ENCODE results near the gene CELA2A. TPM values are rescaled to one million over a fixed set of nuclear protein-coding genes. Genes with fewer than 3 reads are reported as not detected.
A peak's percentile ranks its signal among the peaks of the same experiment; 100 is the strongest.
"Not testable (repeated sequence)": the region's sequence is repeated elsewhere in the genome, so short reads cannot be mapped to it uniquely, and the experiment has no call there.

CELA2A gene
- total RNA-seq, 5 donors from 2014 or later (not counting 1 experiment from before 2014, with no cell fraction given): 1.3 to 1.8 (median 1.5) TPM; not detected in 2

DNA sequence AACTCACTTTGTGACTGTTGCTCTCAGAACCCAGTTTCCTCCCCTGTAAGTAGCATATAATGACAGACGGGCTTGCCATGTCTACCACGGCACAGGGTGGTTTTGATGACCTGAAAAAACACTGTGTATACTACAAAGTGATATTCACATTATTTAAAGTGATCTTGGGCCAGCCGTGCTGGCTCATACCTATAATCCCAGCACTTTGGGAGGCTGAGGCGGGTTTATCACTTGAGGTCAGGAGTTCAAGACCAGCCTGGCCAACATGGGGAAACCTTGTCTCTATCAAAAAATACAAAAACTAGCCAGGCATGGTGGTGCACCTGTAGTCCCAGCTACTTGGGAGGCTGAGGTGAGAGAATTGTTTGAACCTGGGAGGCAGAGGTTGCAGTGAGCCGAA lies 58.0 kb downstream of the CELA2A start:
- Mint-ChIP-seq H3K27ac (peak overlapping the region in 1 of 2 donors; percentile 56), H3K36me3 (peaks cover 59% of the 10 kb centered on the region), H3K4me1 (peaks cover 18 to 33% (median 24%) of the 10 kb centered on the region in 3 donors)
- H3K4me3 Mint-ChIP-seq; H3K27me3 ChIP-seq (replicated peaks in 1 of 2; ENCODE audit: control insufficient read depth in 2 of 2, extremely low read depth in 1 of 2, insufficient read depth in 2 of 2, low read length in 1 of 2); ATAC-seq (replicated peaks in 1 of 4); H3K9me3 ChIP-seq; H3K4me3 ChIP-seq (ENCODE audit: control insufficient read depth in 1 of 2, extremely low read depth in 1 of 2, low read length in 1 of 2); H3K9me3 Mint-ChIP-seq; H3K27ac ChIP-seq (ENCODE audit: low read length); H3K4me1 ChIP-seq (ENCODE audit: control insufficient read depth in 1 of 2, extremely low read depth in 1 of 2, insufficient read depth in 2 of 2, low read length in 2 of 2); H3K36me3 ChIP-seq (ENCODE audit: control insufficient read depth in 2 of 2, extremely low read depth in 1 of 2, insufficient read depth in 1 of 2, low read length in 1 of 2); DNase-seq; H3K27me3 Mint-ChIP-seq; POLR2A ChIA-PET; CTCF ChIA-PET: not testable (repeated sequence)
- WGBS (ENCODE audit: insufficient coverage): 100% methylated on average over 1 of the region's 5 CpGs

- Histone ChIP-seq H3K4me3 (ENCODE audit: control insufficient read depth in 1 of 2, extremely low read depth in 1 of 2, low read length in 1 of 2) (no peak overlapping the region), H3K36me3 (ENCODE audit: control insufficient read depth in 2 of 2, extremely low read depth in 1 of 2, insufficient read depth in 1 of 2, low read length in 1 of 2) (peaks cover 3 to 6% of the 10 kb centered on the region in 2 donors), H3K27me3 (replicated peaks in 1 of 2; ENCODE audit: control insufficient read depth in 2 of 2, extremely low read depth in 1 of 2, insufficient read depth in 2 of 2, low read length in 1 of 2) (no peaks in the 10 kb centered on the region), H3K27ac (ENCODE audit: low read length) (no peak overlapping the region), H3K9me3 (no peaks in the 10 kb centered on the region), H3K4me1 (ENCODE audit: control insufficient read depth in 1 of 2, extremely low read depth in 1 of 2, insufficient read depth in 2 of 2, low read length in 2 of 2) (peaks cover 2 to 7% of the 10 kb centered on the region in 2 experiments)
- Mint-ChIP-seq H3K4me1 (peaks cover 18 to 35% (median 24%) of the 10 kb centered on the region in 3 donors), H3K36me3 (peaks cover 59% of the 10 kb centered on the region), H3K27me3 (no peaks in the 10 kb centered on the region), H3K9me3 (no peaks in the 10 kb centered on the region), H3K4me3 (no peak overlapping the region), H3K27ac (peak overlapping the region; percentile 5 to 22)
- ChIA-PET POLR2A (no interaction called here), CTCF (no interaction called here)
- DNase-seq (no peak), ATAC-seq (replicated peaks in 1 of 4) (no peak)
- WGBS (ENCODE audit: insufficient coverage): 10% methylated on average over 1 of the region's 2 CpGs
These were observed 58.6 kb downstream of the CELA2A start for GRCh38 chr1:15515022-15515663.

GRCh38 chr1:15519625-15520024 lies 63.1 kb downstream of the CELA2A start:
- no peak overlapping the region for H3K27ac Mint-ChIP-seq
- H3K36me3 ChIP-seq (ENCODE audit: control insufficient read depth in 2 of 2, extremely low read depth in 1 of 2, insufficient read depth in 1 of 2, low read length in 1 of 2): peaks cover 2 to 3% of the 10 kb centered on the region in 2 donors
- peaks cover 34% of the 10 kb centered on the region for H3K36me3 Mint-ChIP-seq
- no peaks in the 10 kb centered on the region for H3K27me3 Mint-ChIP-seq
- H3K4me1 ChIP-seq (ENCODE audit: control insufficient read depth in 1 of 2, extremely low read depth in 1 of 2, insufficient read depth in 2 of 2, low read length in 2 of 2): peaks cover 8 to 20% of the 10 kb centered on the region in 2 experiments
- no peaks in the 10 kb centered on the region for H3K27me3 ChIP-seq (replicated peaks in 1 of 2; ENCODE audit: control insufficient read depth in 2 of 2, extremely low read depth in 1 of 2, insufficient read depth in 2 of 2, low read length in 1 of 2)
- peaks cover 29 to 47% (median 37%) of the 10 kb centered on the region in 3 donors for H3K4me1 Mint-ChIP-seq
- no peaks in the 10 kb centered on the region for H3K9me3 ChIP-seq
- DNase-seq (no peak), ATAC-seq (replicated peaks in 1 of 4) (no peak)
- no peaks in the 10 kb centered on the region for H3K9me3 Mint-ChIP-seq
- CTCF ChIA-PET: no interaction called here
- no peak overlapping the region for H3K27ac ChIP-seq (ENCODE audit: low read length)
- WGBS (ENCODE audit: insufficient coverage): 93% methylated on average over 2 of the region's 3 CpGs
- no peak overlapping the region for H3K4me3 ChIP-seq (ENCODE audit: control insufficient read depth in 1 of 2, extremely low read depth in 1 of 2, low read length in 1 of 2)
- no peak overlapping the region for H3K4me3 Mint-ChIP-seq
- POLR2A ChIA-PET: no interaction called here

DNA sequence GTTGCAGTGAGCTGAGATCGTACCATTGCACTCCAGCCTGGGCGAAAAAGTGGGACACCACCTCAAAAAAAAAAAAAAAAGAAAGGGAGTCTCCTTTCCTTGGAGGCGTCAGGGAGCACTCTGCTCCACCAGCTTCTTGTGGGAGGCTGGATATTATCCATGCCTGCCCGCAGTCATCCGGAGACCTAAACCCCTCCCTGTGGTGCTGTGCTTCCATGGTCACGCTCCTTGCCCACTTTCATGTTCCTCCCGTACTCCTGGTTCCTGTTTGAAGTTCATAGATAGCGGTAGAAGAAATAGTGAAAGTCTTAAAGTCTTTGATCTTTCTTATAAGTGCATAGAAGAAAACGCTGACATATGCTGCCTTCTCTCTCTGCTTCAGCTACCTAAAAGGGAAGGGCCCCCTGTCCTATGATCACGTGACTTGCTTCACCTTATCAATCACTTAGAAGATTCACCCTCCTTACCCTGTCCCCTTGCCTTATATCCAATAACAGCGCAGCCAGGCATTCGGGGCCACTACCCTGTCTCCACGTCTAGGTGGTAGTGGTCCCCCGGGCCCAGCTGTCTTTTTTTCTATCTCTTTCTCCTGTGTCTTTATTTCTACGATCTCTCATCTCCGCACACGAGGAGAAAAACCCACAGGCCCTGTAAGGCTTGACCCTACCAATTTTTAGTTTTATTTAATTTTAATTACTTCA lies 64.8 kb downstream of the CELA2A start:
- H3K9me3 ChIP-seq; POLR2A ChIA-PET; CTCF ChIA-PET; H3K9me3 Mint-ChIP-seq; H3K4me3 ChIP-seq (ENCODE audit: control insufficient read depth in 1 of 2, extremely low read depth in 1 of 2, low read length in 1 of 2); ATAC-seq (replicated peaks in 1 of 4); H3K27ac ChIP-seq (ENCODE audit: low read length); H3K27me3 Mint-ChIP-seq; H3K4me3 Mint-ChIP-seq; H3K36me3 ChIP-seq (ENCODE audit: control insufficient read depth in 2 of 2, extremely low read depth in 1 of 2, insufficient read depth in 1 of 2, low read length in 1 of 2); H3K27me3 ChIP-seq (replicated peaks in 1 of 2; ENCODE audit: control insufficient read depth in 2 of 2, extremely low read depth in 1 of 2, insufficient read depth in 2 of 2, low read length in 1 of 2); DNase-seq: not testable (repeated sequence)
- Mint-ChIP-seq H3K36me3 (peaks cover 28% of the 10 kb centered on the region), H3K4me1 (peaks cover 33 to 53% (median 44%) of the 10 kb centered on the region in 3 donors), H3K27ac (peak overlapping the region in 1 of 2 donors; percentile 34)
- WGBS (ENCODE audit: insufficient coverage): 56% methylated on average over 5 of the region's 17 CpGs
- peaks cover 15 to 27% of the 10 kb centered on the region in 2 experiments for H3K4me1 ChIP-seq (ENCODE audit: control insufficient read depth in 1 of 2, extremely low read depth in 1 of 2, insufficient read depth in 2 of 2, low read length in 2 of 2)

Other genes with a start within 250 kb of the CELA2A start
- gene FHAD1, start 209.5 kb upstream of the CELA2A start, total RNA-seq: under 1 TPM in 1 of 5 donors, not detected in 4; 0.96 TPM
- 100 to 1,000 TPM in 1 of 5 donors, 10 to 100 TPM in 4; 49.1 to 125 (median 63.6) TPM for gene EFHD2, start 46.8 kb upstream of the CELA2A start, total RNA-seq
- 1 to 10 TPM; 1.0 to 4.0 (median 3.6) TPM for gene CTRC, start 18.3 kb upstream of the CELA2A start, total RNA-seq
- under 1 TPM in 2 of 5 donors, not detected in 3; 0.30 to 0.41 TPM for gene CELA2B, start 19.4 kb downstream of the CELA2A start, total RNA-seq
- gene CASP9, start 67.5 kb downstream of the CELA2A start, total RNA-seq: 10 to 100 TPM; 12.0 to 18.3 (median 14.5) TPM
- 10 to 100 TPM; 16.5 to 27.0 (median 22.4) TPM for gene DNAJC16, start 70.1 kb downstream of the CELA2A start, total RNA-seq
- 10 to 100 TPM in 1 of 5 donors, 1 to 10 TPM in 4; 5.9 to 10.8 (median 8.4) TPM for gene AGMAT, start 128.3 kb downstream of the CELA2A start, total RNA-seq
- gene DDI2, start 160.7 kb downstream of the CELA2A start, total RNA-seq: 10 to 100 TPM; 32.4 to 62.2 (median 60.5) TPM
- gene PLEKHM2, start 227.6 kb downstream of the CELA2A start, total RNA-seq: 10 to 100 TPM; 52.5 to 65.2 (median 59.6) TPM